HG03139 (cell line): ENCODE results near the gene SMYD1.

Source experiments
- ATAC-seq: cut with Tn5 transposase; IDR thresholded peaks from one replicate; pipeline ENCODE4 v1.9.1; 2021; ENCODE audit not compliant: unreplicated experiment

The SMYD1 gene

GRCh38 chr2:88139804-88140203 is 72.2 kb downstream of the SMYD1 start:
- ATAC-seq, result no peak

- no peak for ATAC-seq
These were observed 74.3 kb downstream of the SMYD1 start for GRCh38 chr2:88141952-88142351.

- ATAC-seq, result no peak
These were observed 76.6 kb downstream of the SMYD1 start for GRCh38 chr2:88144271-88144670.

- ATAC-seq, result no peak
These were observed 77.4 kb downstream of the SMYD1 start for GRCh38 chr2:88144914-88145497.

GRCh38 chr2:88146590-88146989 is 79.0 kb downstream of the SMYD1 start:
- ATAC-seq, result no peak

GRCh38 chr2:88147145-88147544 is 79.5 kb downstream of the SMYD1 start:
- no peak for ATAC-seq

- ATAC-seq, result no peak
These were observed 81.4 kb downstream of the SMYD1 start for GRCh38 chr2:88148929-88149438.

- ATAC-seq, result no peak
These were observed 91.9 kb downstream of the SMYD1 start for GRCh38 chr2:88159481-88159880.

- ATAC-seq, result no peak
These were observed 92.4 kb downstream of the SMYD1 start for GRCh38 chr2:88159955-88160415.

- ATAC-seq, result no peak
These were observed 92.9 kb downstream of the SMYD1 start for GRCh38 chr2:88160517-88160916.

- ATAC-seq, result no peak
These were observed 94.0 kb downstream of the SMYD1 start for GRCh38 chr2:88161446-88162244.
